ENCODE data around the gene JDP2.
"Not testable (repeated sequence)": the region's sequence is repeated elsewhere in the genome, so short reads cannot be mapped to it uniquely, and the experiment has no call there.

The JDP2 gene

GRCh38 chr14:75427482-75428229, at the start of gene JDP2:
JDP2 (plus strand) TSS chr14:75428022; CDS start chr14:75437921, 9,899 bp downstream.
- DNase-seq, result peak; percentile 95

GRCh38 chr14:75379246-75379929, 48.4 kb upstream of the JDP2 start:
- DNase-seq, result no peak

GRCh38 chr14:75379930-75380270, 47.9 kb upstream of the JDP2 start:
- no peak for DNase-seq

- no peak for DNase-seq
These were observed 47.2 kb upstream of the JDP2 start for GRCh38 chr14:75380656-75381055.

GRCh38 chr14:75381642-75382041, 46.2 kb upstream of the JDP2 start:
- no peak for DNase-seq

- not testable (repeated sequence) for DNase-seq
These were observed 44.6 kb upstream of the JDP2 start for GRCh38 chr14:75383219-75383618.

GRCh38 chr14:75383721-75384120, 44.1 kb upstream of the JDP2 start:
- DNase-seq, result no peak

- DNase-seq, result no peak
These were observed 38.1 kb upstream of the JDP2 start for GRCh38 chr14:75389679-75390078.

GRCh38 chr14:75390183-75390582, 37.6 kb upstream of the JDP2 start:
- DNase-seq, result no peak

GRCh38 chr14:75391953-75392352, 35.9 kb upstream of the JDP2 start:
- DNase-seq, result no peak

GRCh38 chr14:75392686-75393641, 34.9 kb upstream of the JDP2 start:
- no peak for DNase-seq

GRCh38 chr14:75393794-75394193, 34.0 kb upstream of the JDP2 start:
- no peak for DNase-seq

GRCh38 chr14:75395862-75396261, 32.0 kb upstream of the JDP2 start:
- DNase-seq, result no peak

GRCh38 chr14:75399321-75399720, 28.5 kb upstream of the JDP2 start:
- no peak for DNase-seq

GRCh38 chr14:75399843-75400775, 27.7 kb upstream of the JDP2 start:
- peak; percentile 77 for DNase-seq

GRCh38 chr14:75401361-75401760, 26.5 kb upstream of the JDP2 start:
- DNase-seq, result peak; percentile 92

GRCh38 chr14:75402867-75403413, 24.9 kb upstream of the JDP2 start:
- no peak for DNase-seq

- DNase-seq, result no peak
These were observed 23.0 kb upstream of the JDP2 start for GRCh38 chr14:75404847-75405246.

- DNase-seq, result no peak
These were observed 21.7 kb upstream of the JDP2 start for GRCh38 chr14:75406102-75406501.

GRCh38 chr14:75406856-75407255, 21.0 kb upstream of the JDP2 start:
- no peak for DNase-seq

- DNase-seq, result peak; percentile 39
These were observed 18.3 kb upstream of the JDP2 start for GRCh38 chr14:75409316-75410205.

Data from left hindlimb (tissue), 1 donor.